GM19395 (cell line): Measurements from ENCODE around the gene TMEM98.
"Not testable (repeated sequence)": the region's sequence is repeated elsewhere in the genome, so short reads cannot be mapped to it uniquely, and the experiment has no call there.

Experiments used
- ATAC-seq: cut with Tn5 transposase; IDR thresholded peaks from one replicate; pipeline ENCODE4 v1.9.1; 2021; ENCODE audit warnings: mild to moderate bottlenecking, moderate library complexity; ENCODE audit not compliant: unreplicated experiment

TMEM98 gene, protein sequence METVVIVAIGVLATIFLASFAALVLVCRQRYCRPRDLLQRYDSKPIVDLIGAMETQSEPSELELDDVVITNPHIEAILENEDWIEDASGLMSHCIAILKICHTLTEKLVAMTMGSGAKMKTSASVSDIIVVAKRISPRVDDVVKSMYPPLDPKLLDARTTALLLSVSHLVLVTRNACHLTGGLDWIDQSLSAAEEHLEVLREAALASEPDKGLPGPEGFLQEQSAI

DNA sequence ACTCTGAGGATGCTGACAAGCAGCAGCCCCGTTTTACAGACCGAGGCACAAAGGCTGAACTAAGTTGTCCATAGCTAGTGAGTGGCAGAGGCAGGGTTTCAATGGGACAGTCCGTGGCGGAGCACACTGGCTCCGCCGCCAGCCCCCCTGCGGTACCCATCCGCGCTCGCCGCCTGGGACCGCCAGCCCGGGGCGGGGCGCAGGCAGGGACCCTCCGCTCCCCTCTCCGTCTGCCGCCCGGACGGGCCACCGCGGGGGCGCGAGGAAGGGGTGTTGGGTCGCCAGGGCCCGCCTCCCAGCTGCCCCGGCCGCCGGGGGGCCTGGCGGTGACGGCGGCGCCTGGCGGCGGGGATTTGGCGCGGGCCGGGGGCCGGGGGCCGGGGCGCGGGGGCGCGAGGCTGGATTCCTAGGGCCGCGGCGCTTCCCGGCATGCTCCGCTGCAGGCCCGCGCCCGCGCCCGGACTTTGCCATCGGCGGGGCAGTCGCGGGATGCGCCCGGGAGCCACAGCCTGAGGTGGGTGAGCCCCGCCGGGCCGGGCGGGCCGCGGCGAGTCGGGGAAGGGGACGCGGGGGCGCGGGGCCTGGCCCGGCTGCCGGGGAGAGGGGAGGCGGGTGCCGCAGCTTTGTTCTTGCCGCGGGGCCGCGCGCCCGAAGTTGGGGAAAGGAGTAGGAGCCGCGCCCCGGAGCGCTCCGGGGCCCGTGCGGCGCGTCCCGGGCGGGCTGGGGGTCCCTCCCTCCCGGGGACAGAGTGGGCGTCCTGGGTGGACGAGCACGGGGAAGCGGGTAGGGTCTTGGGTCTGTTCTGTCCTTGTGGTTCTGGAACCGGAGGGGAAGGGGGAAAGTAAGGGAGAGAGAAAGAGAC lies at the start of gene TMEM98:
TSS of gene TMEM98 (plus strand) at position 430 of the 862 bp plus-strand sequence. CDS start 3,376 bp downstream, outside the sequence.
- ATAC-seq: no peak

DNA sequence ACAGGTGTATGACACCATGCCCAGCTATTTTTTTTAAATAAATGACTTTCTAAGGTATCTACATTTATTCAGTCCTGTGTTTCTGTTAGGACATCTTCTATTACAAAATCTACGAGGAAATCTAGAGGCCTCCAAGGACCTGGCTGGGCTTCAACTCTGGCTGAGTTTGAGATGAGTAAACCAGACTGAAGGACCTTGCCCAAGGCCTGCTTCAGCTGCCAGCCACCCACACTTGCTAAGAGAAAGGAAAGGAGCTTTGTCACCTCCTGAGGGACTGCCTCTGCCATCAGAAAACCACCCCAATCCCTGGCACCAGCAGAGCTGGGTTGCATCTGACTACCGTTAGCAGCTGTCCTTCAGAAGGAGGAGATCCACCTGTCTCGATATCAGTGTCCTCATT lies 49.7 kb upstream of the TMEM98 start:
- ATAC-seq: no peak

DNA sequence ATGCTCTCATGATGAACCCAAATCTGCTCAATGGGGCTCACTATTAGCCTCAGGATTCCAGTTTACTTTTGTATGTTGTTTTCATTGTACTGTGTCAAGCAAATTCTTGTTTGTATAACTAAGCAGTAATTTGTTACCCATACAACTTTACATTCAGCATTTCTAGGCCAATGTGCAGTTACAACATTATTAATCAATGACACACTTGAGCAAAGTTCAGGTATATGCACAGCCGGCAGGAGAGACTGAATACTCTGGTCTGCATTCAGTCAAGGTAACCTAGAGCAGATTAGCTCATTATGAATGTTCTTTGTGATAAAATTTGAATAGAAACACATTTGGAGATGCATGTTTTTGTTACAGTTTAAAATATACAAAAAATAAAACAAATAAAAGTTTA lies 48.8 kb upstream of the TMEM98 start:
- no peak for ATAC-seq

DNA sequence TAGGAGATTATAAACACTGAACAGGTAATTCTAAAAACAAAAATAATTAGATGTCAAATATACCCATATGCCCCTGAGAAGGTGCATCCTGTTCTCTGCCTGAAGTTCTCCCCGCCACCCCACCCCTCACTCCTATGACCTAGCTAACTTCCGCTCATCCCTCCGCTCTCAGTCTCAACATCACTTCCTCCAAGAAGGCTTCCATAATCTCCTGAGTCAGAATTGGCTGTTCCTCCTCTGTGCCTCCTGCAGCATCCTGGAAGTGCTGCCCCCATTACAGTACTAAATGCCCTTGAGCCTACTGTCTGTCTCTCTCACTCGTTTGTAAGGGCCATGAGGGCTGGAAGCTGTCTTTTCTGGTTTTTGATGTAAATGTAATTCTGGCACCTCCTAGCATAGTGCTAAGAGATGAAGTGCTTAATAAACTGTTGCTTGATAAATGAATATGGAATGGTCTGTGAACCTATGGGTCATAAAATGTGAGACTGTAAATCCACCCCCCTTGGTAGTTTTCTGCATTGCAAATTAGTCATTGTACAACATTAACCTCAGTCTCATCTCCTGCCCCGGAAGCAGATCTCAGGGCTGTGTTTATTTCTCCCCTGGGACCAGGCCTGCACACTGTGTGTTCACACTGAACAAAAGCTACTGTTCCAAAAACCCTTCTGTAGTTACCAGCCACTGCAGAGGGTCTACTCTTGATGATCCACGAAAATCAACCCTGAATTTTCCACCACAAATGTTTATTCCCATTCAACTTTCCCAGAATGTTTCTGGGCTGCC lies 47.1 kb upstream of the TMEM98 start:
- ATAC-seq: no peak

DNA sequence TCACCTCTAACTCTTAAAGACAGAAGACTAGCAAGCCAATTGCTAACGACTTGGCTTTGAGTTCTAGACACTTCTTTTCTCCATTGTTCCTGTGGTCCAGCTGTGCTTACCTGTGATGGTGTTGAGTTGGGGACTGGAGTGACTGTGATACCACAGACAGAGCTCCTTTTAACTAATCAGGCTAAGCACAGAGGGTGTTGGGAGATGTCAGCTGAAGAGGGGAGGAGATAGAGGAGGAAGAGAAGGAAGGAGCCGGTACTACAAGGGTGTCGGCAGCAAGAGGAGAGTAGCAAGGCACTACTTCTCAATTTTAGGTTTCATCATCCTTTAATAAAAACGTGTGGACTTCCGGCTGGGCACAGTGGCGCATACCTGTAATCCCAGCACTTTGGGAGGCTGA lies 45.9 kb upstream of the TMEM98 start:
- ATAC-seq: no peak

DNA sequence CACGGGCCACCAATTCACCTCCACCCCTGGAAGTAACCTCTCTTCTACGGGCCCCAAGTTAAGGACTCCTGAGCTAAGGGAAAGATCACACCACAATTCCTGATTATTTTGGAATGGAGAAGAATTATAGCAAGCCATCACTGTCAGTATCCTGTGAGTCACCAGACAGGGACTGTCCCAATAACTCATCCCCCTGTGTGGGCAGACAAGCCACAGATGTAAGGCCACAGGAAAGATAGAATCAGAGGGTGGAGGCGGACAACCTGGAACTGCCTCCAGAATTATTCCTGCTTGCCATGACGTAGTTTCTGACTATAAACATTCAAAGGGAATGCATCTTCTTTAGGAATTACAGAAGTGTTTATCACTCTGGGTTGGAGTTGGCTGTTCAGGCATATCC lies 45.2 kb upstream of the TMEM98 start:
- no peak for ATAC-seq

DNA sequence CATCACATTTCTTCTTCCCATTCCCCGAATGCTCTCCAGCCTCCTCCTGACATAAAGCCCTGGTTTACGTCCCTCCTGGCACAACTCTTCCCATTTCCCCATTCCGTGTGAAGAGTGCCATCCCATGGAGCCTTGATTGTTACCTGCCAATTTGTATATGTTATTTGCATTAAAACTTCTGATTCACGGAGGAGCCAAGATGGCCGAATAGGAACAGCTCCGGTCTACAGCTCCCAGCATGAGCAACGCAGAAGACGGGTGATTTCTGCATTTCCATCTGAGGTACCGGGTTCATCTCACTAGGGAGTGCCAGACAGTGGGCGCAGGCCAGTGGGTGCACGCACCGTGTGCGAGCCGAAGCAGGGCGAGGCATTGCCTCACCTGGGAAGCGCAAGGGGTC lies 41.0 kb upstream of the TMEM98 start:
- not testable (repeated sequence) for ATAC-seq

DNA sequence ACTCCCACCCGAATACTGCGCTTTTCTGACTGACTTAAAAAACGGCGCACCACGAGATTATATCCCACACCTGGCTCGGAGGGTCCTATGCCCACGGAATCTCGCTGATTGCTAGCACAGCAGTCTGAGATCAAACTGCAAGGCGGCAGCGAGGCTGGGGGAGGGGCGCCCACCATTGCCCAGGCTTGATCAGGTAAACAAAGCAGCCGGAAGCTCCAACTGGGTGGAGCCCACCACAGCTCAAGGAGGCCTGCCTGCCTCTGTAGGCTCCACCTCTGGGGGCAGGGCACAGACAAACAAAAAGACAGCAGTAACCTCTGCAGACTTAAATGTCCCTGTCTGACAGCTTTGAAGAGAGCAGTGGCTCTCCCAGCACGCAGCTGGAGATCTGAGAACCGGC lies 40.5 kb upstream of the TMEM98 start:
- not testable (repeated sequence) for ATAC-seq

DNA sequence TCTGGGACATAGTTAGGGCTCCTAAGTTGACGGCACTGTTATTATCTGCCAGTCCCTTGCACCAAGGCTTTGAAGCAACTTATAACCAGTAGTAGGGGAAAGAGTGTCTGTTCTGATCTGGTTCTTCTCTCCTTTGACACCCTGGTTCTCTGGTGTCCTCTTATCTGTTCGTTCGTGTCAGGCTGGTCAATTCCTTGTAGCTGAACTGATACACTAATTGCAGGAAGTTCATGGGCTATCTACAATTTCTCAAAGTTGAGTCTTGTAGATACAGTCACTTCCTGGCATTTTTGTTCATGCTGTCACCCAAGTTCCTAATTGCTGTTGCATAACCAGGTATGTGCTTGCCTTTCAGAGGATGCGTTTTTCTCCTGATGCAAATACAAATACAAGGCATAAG lies 33.7 kb upstream of the TMEM98 start:
- ATAC-seq: no peak

DNA sequence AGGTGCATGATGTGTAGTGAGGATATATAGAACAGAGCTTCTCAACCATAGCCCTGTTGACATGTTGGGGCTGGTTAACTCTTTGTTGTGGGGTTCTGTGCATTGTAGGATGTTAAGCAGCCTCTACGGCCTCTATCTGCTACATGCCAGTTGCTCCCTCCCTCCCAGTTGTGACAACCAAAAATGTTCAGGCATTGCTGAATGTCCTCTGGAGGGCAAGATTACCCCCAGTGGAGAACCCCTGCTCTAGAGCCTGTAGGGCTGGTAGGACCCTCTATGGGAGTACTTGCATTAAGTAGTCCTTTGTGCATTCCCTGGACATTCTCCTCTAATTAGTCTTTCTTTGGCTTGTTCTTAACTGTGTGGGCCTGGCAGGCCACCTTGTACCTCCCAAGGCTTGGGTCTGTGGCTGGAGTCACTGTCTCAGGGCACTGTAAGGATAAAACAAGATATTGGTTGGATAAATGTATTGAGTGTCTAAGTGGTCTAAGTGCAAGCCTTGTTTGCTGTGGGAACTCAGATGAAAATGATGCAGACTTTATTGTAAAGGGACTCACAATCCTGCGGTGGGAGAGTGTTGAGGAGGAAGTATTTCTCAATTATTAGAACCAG lies 31.2 kb upstream of the TMEM98 start:
- no peak for ATAC-seq

DNA sequence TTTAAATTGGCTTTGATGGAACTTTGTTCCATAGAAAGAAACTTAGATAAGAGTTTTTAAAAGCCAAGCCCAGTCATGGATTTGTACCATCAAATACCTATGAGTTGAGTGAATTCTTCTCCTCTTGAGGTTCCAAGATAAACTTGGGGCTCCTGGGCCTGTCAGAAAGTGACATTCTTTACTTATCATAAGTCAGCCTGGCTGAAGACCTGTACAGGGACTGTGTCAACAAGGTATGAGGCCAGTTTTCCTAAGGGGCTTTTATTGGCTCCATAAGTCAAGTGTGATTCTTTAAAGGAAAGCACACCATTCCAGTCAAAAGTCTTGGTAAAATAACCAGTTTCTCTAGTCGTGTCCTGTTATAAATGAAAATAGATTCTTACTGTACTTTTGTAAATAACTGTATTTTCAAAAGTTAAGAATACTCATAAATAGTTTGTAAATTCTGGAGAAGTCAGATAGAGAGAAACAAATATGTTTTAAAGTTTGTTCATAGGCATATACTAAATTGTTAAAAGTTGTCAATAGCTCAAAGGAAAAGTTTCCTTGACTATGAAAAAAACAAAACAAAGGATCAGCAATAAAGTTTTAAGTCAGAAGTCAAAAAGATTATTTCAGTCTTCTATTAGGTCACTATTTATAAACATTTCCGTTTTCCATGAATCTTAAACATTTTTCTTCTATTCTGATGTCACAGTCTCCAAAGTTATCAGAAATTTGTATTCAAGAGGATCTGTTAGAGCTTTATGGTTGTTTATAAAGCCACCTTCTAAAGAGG lies 28.5 kb upstream of the TMEM98 start:
- ATAC-seq: no peak

DNA sequence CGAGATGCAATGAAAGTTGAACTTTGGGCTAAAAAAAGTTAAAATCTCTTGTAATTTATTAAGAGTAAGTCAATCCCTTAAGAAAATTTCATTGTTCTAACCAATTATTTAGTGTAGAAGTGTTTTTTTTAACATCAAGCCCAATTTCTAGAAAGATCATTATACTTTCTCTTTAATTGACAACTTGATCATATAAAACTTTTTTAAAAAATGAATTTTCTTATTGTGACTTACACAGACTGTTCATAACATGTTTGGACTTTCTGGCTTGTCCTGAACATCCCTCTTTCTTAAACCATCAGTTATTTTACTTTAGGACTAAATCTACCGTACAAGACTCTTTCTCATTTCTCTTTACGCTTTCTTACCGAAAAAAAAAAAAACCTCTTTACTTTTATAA lies 26.2 kb upstream of the TMEM98 start:
- no peak for ATAC-seq

DNA sequence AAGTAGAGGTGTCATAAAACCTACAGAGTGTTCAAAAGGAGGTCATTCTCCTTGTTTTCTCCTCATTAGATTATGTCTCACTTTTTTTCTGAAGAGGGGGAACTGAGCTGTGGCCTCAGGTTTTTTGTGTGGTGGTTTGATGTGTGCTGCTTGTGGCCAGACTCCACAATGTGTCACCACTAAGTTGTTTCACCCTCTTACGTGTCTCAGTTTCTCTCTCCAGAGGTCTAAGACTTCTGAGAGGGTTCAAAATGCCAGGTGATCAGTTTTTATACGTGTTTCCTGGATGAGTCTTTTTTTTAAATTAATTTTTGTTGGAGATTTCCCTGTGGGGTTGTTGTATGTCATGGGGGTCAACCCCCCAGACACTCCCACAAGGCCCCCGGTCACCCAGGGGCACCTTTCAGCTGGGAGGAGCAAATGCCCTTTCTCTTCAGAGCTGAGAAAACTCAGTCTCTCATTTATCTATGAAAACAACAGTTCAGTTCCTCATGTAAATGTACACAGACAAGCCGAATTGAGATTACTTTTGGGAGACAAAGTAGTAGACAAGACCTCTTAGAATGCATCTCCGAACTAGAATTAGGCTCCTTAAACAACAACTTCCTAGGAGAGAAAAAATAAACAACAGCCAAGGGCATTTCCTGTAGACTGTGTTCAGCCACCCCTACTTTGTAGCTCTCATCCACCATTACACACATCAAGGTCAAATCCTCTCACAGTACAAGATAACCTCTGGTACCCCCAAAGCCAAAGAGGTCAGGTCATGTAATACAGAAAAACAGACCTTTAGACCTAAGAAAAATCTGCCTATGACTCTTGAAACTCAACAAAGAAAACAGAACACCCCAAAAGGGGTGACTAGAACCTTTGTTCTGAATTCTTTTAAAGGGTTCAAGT lies 23.9 kb upstream of the TMEM98 start:
- no peak for ATAC-seq

DNA sequence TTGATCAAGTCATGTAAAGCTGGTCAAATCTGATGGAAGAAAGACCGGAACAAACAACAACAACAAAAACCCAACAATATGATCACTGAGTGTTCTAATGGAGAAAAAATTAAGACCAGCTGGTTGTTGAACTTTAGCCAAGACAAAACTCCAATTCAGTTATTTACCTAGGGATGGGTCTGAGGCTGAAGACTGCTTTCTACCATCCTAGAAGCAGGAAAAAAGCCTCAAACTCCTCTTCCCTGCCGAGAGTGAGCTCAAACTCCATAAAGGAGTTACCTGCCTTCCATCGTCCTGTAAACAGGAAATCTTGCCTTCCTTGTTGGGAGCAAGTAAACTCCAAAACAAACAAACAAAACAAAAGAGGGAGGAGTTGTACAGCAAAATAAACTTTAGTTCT lies 23.1 kb upstream of the TMEM98 start:
- ATAC-seq: no peak

DNA sequence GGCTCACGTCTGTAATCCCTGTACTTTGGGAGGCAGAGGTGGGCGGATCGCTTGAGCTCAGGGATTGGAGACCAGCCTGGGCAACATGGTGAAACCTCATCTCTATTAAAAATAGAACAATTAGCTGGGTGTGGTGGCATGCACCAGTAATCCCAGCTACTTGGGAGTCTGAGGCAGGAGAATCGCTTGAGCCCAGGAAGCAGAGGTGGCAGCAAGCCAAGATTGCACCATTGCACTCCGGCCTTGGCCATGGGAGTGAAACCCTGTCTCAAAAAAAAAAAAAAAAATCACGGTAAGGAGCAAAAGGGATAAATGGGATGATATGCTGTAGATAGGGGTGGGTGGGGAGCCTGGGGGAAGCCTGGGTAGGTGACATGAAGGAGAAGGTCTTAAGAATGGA lies 20.4 kb upstream of the TMEM98 start:
- ATAC-seq: no peak

DNA sequence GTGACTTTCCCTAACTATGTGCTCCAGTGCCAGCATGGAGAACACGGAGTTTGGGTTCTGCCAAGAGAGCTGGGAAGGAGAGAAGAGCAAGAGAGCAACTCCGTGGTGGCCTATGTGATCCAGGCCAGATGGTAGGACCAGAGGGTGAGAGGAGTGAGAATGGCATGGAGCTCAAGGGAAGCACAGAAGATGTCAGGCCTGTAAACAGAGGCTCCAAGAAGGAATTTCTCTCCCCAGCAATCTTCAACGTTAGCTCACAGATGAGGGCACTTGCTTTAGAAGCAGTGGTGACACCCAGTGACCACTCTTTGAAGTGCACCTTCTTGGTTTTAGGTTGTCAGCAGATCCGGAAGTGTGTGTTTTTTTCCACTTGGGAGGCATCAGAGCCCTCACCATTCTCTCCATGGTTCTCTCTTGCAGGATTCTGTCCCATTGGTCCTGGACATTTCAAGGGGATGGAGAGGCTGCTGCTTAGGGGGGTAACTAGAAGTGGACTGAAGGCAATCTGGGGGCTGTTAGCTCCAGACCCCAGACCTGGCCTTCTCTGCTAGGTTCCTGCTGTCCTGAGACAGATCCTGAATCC lies 18.1 kb upstream of the TMEM98 start:
- ATAC-seq: no peak

DNA sequence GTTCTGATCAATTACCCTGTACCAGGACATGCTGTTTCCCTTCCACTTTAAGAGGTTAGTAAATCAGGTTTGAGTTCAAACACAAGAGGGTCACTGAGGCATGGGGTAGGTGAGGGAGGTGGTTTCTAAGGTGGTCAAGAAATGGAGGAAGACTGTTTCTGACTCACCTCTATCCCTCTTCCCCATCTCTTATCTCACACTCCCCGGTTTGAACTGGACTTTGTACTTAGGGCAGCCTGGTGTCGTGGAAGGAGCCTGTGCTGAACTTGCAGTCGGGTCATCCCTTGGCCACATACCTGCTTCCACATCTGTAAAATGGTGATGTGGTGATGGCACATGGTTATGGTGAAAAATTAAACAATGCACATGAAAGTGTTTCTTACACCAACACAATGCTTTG lies 17.2 kb upstream of the TMEM98 start:
- ATAC-seq: no peak

DNA sequence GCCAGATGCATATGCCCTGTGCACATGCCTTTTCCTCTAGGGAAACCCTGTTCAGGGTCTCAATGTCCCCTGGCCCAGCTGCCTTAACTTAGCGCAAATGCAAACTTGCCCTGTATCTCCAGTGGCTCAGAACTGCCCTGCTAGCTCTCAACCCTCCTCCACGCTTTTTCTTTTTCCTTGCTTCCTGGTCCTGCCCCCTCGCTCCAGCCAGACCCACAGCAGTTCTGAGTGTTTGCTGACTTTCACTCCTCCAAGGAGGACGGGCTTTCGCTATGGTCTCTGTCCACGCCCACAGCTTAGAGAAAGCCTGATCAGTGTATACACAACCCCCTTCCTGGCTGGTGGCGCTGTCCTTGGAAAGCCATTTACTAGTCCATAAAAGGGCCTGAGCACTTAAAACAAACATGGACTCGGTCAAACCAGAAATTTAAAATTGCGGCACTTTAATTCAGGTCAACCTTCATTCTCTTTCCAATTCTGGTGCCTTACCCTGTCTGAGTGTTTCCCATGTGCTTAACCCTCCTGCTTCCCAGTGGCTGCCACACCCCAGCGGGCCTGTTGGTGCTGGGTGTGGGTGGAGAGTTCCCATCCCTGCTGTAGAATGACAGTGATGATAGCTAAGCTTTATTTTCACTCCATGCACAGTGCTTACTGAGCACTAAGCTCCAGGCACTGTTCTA lies 15.6 kb upstream of the TMEM98 start:
- ATAC-seq: no peak

DNA sequence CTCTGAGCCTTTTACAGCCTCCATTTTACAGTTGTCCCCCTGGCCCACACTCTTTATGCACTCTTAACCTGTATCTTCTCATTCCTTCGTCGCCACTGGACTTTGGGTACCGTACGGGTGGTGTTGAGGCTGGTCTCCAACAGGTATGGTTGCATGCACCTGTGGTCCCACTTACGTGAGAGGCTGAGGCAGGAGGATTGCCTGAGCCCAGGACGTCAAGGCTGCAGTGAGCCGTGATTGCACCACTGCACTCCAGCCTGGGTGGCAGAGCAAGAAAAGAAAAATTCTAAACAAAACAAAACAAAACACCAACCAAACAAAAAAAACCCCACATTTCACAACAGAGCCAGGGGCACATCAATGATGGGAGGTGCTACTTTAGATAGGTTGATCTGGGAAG lies 14.4 kb upstream of the TMEM98 start:
- no peak for ATAC-seq
